ENCODE results near the gene PAIP2.
"Not testable (repeated sequence)": the region's sequence is repeated elsewhere in the genome, so short reads cannot be mapped to it uniquely, and the experiment has no call there.

Gene PAIP2

DNA sequence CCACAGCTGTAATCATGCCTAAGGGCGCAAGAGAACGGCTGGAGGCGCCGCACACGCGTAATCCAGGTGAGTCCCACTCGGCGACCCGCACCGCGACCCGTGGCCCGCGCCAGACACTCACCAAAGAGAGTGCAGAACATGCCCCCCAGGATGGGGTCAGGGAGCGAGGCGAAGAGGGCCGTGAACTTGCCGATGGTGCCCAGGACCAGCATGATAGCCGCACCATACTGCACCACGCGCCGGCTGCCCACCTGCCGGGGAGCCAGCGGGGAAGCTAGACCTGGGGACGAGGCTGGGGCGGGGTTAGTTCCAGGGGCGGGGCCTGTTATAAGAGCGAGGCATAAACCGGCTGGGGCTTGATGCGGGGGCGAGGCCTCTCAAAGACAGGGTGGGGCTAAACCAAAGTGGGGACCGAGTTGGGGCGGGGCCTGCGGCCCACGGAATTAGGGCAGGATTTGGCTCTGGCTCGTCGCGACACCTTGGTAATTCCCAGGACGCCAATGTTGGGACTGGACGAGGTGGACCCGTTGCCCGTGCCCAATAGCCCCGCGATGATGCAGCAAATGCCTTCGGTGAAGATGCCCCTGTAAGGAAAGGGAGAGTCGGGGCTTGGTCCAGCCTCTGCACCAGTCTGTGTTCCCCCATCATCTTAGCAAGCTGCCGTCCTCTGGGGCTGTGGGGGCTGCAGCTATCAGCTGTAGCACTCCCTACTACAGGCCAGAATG lies 36.6 kb downstream of the PAIP2 start:
- DNase-seq (ENCODE audit: low spot score) = no peak

DNA sequence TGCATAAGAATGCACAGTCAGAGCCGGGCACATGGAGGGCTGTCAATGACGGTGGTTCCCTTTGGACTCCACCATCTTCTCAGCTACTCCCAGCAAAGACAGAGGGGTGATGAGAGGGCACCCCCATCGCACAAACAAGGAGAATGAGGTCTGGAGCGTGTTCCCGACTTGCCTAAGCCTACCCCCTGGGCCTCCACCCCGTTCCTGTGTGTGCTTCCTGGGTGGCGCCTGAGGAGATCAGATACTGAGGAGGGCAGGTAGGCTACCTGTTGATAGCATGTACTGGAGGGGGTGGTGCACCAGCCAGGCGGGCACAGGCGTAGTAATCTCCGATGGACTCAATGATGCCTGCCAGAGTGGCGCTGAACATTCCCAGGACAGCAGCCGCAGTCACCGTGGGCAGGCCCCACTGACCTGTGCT lies 37.3 kb downstream of the PAIP2 start:
- no peak for DNase-seq (ENCODE audit: low spot score)

DNA sequence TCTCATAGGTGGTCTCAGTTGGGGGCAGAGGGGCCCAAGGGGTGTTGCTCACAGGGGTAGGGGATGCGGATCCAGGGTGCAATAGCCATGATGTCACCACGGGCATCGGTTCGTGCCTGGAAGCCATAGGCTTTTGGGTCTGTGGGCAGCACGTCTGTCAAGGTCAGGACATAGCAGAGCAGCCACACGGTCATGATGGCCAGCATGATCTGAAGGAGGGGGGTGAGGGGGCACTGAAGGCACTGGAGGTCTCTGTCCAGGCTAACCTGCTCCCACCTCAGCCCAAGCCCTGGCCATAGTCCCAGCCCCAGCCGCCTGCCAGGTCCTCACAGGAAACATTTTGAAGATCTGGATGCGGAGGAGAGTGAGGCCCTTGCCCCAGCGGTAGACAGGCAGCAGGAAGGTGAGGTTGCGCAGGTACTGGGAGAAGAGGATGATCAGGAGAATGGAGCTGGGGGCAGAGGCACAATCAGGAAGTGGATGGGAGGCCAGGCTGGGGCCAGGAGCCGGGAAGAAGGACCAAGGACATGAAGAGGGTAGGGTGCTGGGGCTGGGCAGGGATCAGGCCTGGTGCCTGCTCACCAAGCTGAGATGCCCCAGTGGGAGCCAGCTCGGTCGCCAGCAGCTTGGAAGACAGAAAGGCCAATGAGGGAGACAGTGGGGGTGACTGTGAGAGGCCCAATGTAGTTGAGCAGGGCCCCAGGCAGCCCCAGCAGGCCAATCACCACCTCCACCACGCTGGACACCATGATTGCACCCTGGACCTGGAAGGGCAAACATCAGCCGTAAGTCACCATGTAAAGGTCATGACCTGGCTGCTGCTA lies 38.2 kb downstream of the PAIP2 start:
- DNase-seq (ENCODE audit: low spot score) = no peak

DNA sequence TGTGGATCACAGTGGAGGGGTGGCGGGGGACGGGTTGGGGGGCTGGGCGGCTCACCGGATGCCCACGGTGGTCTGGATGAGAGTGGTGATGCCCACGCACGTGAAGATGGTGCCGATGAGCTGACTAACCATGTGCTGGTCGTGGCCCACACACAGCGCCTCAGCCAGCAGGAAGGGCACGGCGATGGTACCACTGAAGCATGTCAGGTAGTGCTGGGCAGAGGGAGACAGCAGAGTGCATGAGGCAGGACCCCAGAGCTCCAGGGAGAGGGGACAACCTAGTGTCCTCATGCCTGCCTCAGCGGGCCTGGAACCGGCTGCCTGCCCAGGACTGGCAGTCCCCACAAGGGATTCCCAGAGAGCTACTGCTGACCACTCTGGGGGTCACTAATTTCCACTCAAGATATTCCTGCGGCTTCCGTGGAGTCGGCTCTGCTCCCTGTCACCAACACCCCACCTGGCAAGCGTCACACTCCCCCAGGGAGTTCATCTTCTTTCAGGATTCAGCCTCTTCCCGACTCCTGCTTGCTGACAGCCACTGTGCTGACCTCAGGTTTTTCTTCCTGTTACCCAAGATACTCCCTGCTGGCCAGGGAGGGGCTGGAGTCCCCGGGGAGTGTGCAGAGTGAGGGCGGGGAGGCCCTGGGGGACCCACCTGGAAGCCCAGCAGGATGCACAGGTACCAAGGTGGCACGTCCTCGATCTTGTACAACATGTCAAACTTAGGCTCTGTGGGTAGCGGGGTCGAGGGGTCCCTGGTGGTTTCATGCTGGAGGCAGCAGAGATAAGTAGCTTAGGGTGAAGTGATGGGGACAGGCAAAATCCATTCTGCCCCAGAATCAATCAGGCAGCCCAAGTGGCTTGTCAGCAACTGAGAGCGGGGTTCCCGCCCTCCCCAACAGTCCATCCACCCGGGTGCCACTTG lies 40.4 kb downstream of the PAIP2 start:
- DNase-seq (ENCODE audit: low spot score) = no peak

DNA sequence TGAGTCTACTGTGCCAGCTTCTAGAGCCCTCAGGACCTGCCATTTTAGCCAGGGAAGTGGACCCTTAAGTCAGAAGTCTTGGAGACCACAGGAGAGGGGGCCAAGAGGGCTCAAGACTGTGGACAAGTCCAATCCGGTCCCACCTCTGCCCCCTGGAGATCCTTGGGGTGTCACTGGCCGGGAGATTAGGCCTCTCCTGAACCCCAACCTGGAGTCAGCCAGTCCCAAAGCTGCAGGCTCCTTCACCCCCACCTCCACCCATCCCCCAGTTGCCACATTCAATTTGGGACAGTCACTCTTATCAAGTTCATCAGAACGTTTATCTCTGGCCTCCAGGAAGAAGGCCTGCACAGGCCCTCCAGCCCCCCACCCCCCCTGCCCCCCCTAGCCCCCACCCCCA lies 41.2 kb downstream of the PAIP2 start:
- DNase-seq (ENCODE audit: low spot score) = no peak

DNA sequence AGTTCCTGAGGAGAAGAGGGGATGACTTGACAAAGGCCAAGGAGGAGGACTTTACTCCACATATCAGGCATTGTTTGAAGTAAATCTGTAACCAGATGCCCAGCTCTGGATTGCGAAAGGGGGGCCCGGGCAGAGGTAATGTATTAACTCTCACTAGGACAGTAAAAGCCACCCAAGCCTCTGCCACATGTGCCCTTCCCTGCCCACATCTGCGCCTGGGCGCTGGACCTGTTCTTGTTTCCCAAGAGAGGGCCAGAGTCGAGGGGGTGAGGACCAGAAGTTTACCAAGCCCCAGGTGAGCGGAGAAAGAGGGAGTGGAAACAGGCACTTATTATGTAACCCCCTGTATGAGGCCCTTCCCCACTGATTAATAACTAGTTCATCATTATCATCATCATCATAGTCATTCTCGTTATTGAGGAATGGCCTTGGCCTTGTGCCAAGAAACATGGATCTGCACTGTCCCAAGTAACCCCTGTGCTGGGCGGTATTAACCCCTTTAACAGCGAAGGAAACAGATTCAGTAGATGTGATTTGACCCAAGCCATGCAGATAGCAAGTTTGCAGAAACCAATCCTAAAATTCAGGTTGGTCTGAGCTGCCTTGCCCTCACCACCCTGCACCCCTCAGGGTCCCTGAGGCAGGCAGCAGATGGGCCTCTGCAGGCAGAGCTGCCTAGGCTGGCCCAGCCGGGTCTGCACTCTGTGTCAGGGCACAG lies 41.8 kb downstream of the PAIP2 start, which contains the start of gene SLC23A1:
TSS of gene SLC23A1 (minus strand) at position 23 of the 718 bp plus-strand sequence. CDS start 44 bp downstream, outside the sequence.
- no peak for DNase-seq (ENCODE audit: low spot score)

DNA sequence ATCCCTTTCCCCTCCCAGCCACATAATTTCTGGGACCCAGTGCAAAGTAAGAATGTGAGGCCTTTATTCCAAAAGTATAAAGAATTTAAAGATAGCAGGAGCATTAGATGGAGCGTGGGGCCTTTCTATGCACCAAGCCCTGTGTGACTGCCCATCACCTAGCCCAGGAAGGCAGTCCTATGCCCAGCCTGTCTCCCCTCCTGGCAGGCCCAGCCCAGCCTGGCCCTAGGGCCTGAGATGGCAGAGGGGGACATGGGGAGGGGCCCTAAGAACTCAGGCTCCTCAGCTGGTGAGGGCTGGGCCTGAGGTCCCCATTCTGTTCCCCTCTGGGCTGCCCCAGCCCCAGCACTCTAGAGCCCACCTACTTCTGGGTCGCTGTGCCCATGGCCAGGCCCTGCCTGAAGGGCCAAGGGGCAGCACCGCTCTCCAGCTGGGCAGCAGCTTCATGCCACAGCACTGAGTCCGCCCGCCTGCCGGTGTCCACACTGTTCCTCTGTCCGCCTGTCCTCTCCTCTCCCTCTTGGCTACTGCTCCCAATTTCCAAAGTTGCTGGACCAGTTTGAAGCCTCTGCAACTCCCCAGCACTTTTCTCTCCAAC lies 42.4 kb downstream of the PAIP2 start:
- DNase-seq (ENCODE audit: low spot score) = no peak

DNA sequence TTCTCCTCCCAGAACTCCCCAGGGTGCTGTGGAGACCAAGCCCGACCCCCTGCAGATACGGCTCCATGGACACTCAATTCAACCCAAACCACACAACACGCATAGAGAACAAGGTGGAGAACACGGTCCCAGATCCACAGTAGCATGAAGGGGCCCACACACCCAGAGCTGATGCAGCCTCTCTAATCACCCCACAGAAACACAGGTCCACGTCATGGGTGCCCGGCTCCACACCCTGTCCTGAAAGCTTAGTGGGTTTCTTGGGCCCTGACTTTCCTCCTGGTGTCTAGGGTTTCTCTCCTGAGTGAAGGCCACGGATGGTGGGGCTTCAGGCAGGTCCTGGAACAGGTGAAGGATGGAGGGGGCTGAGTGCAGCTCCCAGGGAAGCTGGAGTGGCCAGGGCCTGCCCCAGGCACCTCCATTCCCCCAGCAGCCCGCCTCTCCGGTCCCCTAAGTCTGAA lies 43.0 kb downstream of the PAIP2 start:
- no peak for DNase-seq (ENCODE audit: low spot score)

DNA sequence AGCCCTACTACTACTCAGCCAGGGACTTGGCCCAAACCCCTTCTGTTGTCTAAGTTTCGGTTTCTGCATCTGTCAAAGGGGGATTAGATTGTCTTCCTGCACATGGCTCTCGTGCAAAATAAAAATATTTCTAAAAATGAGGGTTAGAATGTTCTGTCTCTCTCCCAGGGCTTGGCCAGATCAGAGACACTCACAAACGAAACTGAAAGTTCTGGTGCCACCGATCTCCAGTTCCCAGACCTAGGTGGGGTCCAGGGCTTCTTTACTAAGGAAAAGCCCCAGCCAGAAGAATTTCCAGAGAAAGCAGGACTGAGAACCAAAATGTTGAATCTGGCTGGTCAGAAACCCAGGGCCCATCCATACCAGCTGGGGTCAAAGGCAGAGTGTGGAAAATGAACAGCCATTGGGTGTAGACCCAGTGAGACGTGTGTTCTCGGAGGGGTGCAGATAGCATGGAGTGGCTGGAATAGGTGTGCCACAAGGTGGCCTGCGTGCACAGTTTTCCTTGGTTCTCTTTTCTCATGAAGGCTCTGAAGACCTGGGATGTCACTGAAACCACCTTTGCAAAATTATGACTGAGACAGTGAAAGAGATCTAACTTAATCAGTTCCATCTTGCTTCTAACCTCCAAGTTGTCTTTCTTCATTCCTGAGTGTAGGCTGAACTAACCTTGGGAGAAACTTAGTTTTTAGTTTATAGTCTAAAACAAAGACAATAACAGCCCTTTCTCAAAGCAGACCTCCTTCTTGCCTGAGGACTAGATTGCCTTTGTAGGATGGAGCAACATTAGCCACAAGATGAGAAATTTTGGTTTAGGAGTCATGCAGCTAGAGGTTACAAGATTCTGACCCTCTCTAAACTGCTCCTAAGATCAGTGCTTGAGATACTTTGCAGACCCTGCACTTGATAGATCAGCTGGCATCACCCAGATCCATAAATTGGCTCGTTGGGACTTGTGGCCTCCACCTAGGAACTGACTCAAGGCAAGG lies 43.7 kb downstream of the PAIP2 start:
- DNase-seq (ENCODE audit: low spot score) = no peak

DNA sequence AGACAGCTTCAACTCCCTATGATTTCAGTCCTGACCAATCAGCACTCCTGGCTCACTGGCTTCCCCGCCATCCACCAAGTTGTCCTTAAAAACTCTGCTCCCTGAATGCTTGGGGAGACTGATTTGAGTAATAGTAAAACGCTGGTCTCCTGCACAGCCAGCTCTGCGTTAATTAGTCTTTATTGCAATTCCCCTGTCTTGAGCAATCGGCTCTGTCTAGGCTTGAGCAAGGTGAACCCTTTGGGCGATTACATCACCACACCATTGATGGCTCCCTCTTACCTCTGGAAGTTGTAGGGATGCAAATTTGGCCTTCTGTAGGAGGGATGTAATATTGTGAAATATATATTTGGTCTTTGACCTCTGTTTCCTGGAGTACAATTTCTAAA lies 44.4 kb downstream of the PAIP2 start:
- no peak for DNase-seq (ENCODE audit: low spot score)

DNA sequence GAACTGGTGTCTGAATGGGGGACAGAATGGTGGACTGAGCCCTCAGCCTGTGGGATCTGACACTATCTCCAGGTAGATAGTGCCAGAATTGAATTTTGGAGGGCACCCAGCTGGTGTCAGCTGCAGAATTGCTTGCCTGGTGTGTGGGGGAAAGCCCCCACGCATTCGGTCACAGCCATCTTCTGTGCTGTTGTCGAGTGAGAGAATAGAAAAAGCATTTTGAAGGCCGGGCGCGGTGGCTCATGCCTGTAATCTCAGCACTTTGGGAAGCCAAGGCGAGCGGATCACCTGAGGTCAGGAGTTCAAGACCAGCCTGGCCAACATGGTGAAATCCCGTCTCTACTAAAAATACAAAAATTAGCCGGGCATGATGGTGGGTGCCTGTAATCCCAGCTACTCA lies 45.3 kb downstream of the PAIP2 start:
- DNase-seq (ENCODE audit: low spot score) = not testable (repeated sequence)

DNA sequence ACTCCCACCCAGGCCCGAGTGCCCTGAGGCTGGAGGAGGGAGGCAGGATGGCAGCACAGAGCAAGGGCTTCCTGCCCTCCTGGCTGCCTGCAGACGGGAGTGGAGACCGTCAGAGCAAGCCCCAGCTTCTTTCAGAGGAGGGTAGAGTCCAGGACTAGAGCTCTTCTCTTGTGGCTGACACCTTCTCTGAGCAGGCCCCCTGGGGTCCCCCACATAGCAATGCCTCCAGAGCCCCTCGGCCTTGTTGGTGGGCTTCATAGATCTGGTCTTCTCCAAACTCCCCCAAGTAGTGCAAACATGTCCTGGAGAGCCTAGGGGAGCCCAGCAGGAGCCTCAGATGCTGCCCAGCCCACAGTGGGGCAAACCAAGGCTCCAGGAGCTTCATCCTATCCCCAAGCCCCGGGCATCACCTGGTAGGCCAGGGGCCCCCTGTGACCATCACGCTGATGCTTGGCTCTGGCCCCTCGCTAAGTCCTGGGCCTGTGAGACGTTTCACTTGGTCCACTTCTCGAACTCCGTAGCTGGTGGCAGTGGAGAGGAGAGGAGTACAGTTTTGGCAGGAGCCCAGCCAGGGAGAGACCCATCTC lies 46.0 kb downstream of the PAIP2 start:
- no peak for DNase-seq (ENCODE audit: low spot score)

DNA sequence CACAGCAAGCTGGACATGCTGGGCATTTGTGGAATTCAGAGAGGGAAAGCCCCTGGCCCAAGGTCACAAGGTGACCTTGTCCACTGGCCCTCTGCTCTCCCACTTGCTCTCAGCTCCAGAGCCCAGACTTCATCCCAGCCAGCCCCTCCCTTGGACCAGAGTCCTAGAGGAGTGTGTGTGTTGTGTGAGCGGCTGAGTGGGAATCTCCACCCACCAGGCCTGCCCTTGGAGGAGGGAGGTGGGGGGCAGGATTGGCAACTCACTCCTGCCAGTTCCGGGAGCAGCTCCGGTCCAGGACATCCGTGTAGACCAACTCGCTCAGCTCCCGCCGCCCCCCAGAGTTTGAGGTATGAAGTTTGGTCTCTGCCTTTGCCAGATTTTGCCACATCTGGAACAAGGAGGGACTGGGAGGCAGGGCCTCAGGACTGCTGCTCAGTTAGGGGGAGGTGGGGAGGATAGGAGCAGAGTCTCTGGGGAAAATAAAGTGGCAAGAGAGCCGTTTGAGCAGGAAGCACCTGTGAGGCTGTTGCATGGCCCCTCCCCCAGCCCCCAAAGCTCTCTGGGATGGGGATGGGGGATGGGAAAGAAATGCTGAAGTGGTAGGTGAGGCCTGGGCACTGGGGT lies 46.7 kb downstream of the PAIP2 start:
- no peak for DNase-seq (ENCODE audit: low spot score)

DNA sequence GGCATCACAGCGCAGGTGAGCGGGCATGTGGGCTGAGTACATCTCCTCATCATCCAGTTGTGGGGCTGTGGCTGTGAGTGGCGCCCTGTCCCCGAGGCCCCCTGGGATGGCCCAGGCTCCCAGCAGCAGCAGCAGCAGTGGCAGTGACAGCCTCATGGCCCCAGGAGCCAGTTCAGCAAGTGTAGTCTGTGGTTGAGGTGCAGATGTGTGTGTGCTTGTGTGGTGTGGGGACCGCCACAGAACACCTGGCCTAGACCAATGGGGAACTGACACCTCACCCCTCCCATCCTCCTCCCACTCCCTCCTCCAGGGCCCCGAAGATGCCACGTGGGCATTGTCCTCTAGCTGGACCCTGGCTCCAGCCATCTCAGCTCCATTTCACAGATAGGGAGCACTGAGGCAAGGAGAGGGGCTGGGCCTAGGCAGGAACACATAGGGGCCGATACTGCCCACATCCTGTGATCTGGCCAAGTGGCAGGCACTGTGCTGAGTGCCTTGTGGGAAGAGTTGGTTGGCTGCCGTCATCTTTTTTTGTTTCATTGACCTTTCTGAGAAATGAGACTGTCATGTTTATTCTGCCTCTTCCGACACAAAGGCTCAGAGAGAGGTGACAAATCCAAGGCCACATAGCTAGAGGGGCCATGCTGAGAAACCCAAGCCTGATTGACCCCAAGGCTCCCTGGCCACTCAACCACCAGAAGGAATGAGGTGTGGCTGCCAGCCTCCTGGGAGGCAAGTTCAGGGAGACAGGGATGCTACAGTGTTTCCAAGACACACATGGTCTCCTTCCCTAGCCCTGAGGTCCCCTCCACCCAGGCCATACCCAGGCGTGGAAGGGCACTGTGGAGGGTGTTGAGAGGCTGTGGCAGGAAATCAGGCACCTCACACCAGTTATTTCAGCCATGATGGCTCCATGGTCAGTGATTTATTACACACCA lies 48.3 kb downstream of the PAIP2 start, which contains the start of gene MZB1:
TSS of gene MZB1 (minus strand) at position 213 of the 938 bp plus-strand sequence. CDS start at position 156, 57 bp downstream.
- DNase-seq (ENCODE audit: low spot score) = no peak

DNA sequence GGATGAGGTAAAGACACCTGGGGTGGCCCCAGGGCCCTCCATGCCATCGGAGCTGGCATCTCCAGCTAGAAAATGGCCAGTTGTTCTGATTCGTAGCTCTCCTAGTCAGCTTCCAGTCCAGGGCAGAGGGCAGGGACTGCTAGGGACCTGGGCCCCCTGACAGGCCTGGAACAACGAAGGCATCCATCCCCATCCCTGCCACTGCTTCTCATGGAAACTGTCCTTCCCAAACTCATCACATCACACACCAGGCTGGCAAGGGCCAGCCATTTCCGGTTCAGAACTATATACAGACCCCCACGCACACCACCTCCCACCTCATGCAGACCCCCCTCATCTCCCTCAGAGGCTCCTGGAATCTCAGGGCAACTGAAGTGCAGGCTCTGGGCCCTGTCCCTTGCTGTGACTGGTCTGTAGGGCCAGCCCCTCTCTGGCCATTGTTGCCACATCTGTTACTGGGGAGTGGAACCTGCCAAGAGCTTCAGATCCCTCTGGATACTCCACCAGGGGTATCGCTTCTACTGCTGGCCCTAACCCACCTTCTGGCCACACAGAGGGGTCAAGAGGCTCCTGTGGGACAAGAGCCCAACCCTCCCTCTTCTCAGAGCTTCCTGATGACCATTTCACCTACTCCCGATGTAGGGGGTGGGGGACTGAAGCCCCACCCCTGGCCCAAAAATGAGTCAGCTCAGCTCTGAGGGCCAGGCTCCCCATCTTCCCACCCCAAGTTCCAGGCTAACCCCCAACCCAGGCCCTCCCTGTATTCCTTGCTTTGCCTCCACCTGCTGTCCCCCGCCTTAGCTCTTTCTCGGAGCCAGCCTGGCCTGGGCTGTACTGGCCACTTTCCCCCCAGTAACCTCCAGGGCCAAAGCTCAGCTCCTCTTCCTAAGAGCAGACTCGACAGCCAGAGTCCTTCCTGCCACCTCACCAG lies 49.2 kb downstream of the PAIP2 start:
- DNase-seq (ENCODE audit: low spot score) = no peak

DNA sequence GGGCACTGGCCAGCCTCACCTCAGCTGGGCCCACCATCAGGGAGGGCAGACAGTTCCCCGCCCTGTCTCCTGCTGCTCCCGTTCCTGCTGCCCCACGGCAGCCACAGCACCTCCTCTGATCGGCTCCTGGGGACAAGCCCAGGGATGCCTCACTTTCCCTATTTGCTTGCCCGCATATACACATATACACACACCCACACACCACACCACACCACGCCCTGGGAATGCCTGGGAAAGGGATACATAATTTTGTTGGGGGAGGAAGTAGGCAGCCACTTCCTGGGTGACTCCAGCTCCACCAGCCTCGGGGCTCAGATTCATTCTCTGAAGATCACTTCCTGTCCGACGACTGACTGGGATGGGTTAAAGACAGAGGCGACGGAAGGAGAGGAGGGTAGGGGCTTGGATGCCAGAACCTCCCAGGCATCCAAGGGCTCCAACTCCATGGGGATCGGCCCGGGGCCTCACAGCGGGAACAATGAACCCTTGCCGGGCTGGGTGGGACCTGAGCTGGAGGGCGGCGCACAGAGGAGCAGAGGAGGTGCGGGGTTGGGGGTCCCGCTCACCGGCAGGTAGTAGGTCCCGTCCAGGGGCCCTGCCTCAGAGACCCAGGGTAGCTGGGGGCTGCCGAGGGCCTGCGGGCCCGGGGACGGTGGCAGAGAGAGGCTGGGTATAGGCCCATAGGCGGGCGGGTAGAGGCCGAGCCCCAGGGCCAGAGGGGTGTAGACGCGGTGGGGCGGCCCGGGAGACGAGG lies 50.1 kb downstream of the PAIP2 start:
- no peak for DNase-seq (ENCODE audit: low spot score)

Measured in pons (tissue), 1 donor.